Stimulated activated CD8-positive, alpha-beta memory T cell treated with anti-CD3 and anti-CD28 coated beads, Interleukin-4, amount 100 ng/mL, for 24 hours (primary cell): ENCODE results near the gene CACNA1D.

Source experiments
- DNase-seq: peaks from one replicate; pipeline ENCODE4 v3.0.0-alpha.2; 2020; ENCODE audit warnings: low read depth

The CACNA1D gene

GRCh38 chr3:53806182-53807116 is 312.0 kb downstream of the CACNA1D start:
- DNase-seq, result no peak

GRCh38 chr3:53807117-53807810 is 312.9 kb downstream of the CACNA1D start:
- no peak for DNase-seq

- no peak for DNase-seq
Measured at GRCh38 chr3:53808496-53808895, 314.1 kb downstream of the CACNA1D start.

- DNase-seq, result no peak
Measured at GRCh38 chr3:53809267-53809666, 314.9 kb downstream of the CACNA1D start.

GRCh38 chr3:53809764-53810400 is 315.5 kb downstream of the CACNA1D start:
- no peak for DNase-seq

GRCh38 chr3:53811143-53811927 is 316.9 kb downstream of the CACNA1D start:
- DNase-seq, result no peak

- DNase-seq, result no peak
Measured at GRCh38 chr3:53812434-53812833, 318.0 kb downstream of the CACNA1D start.

GRCh38 chr3:53813229-53813628 is 318.8 kb downstream of the CACNA1D start:
- DNase-seq, result no peak

- DNase-seq, result no peak
Measured at GRCh38 chr3:53813876-53814275, 319.5 kb downstream of the CACNA1D start.

GRCh38 chr3:53815067-53815466 is 320.7 kb downstream of the CACNA1D start:
- no peak for DNase-seq

GRCh38 chr3:53815651-53816050 is 321.2 kb downstream of the CACNA1D start:
- no peak for DNase-seq

- DNase-seq, result no peak
Measured at GRCh38 chr3:53816425-53816824, 322.0 kb downstream of the CACNA1D start.

GRCh38 chr3:53817211-53817610 is 322.8 kb downstream of the CACNA1D start:
- no peak for DNase-seq

- DNase-seq, result no peak
Measured at GRCh38 chr3:53817809-53818208, 323.4 kb downstream of the CACNA1D start.

GRCh38 chr3:53818221-53819162 is 324.1 kb downstream of the CACNA1D start:
- no peak for DNase-seq

GRCh38 chr3:53819163-53819868 is 324.9 kb downstream of the CACNA1D start:
- DNase-seq, result no peak

- DNase-seq, result no peak
Measured at GRCh38 chr3:53820084-53820483, 325.7 kb downstream of the CACNA1D start.

GRCh38 chr3:53820756-53821580 is 326.6 kb downstream of the CACNA1D start:
- no peak for DNase-seq

- DNase-seq, result no peak
Measured at GRCh38 chr3:53821631-53822121, 327.3 kb downstream of the CACNA1D start.
